ENCODE measurements around the gene SLC35F3.

DNA sequence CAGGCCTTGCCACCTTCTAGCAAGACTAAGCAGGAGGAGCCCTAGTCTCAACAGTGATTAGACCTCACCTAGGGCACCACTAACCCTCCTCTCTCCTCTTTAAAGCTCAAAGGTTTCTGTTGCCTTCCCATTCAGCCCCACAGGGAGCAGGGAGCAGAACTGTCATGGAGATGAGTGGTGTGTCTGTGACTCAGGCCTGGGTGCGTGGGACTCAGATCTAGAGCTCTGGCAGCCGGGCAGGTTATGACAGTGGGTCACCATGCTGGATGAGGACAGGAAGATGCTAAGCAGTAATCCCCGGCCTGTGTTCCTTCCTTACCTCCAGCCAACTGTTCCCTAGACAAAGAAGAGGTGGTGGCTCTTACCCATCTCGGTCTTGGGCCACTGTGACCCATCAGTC, 408.7 kb downstream of the SLC35F3 start:
- TF ChIP-seq, protein P1, sequence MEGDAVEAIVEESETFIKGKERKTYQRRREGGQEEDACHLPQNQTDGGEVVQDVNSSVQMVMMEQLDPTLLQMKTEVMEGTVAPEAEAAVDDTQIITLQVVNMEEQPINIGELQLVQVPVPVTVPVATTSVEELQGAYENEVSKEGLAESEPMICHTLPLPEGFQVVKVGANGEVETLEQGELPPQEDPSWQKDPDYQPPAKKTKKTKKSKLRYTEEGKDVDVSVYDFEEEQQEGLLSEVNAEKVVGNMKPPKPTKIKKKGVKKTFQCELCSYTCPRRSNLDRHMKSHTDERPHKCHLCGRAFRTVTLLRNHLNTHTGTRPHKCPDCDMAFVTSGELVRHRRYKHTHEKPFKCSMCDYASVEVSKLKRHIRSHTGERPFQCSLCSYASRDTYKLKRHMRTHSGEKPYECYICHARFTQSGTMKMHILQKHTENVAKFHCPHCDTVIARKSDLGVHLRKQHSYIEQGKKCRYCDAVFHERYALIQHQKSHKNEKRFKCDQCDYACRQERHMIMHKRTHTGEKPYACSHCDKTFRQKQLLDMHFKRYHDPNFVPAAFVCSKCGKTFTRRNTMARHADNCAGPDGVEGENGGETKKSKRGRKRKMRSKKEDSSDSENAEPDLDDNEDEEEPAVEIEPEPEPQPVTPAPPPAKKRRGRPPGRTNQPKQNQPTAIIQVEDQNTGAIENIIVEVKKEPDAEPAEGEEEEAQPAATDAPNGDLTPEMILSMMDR (IDR thresholded peaks at IDR 0.05 in 2 of 3, conservative IDR thresholded peaks at IDR 0.05 in 1 of 3; ENCODE audit: insufficient read depth in 2 of 3, low read depth in 1 of 3, low read length in 3 of 3): no peak
- no peak for TF ChIP-seq PRMT5 (CRISPR knock-in tag; IDR thresholded peaks at IDR 0.05)
- no peak for TF ChIP-seq CAMTA2 (CRISPR knock-in tag; conservative IDR thresholded peaks at IDR 0.05)
- TF ChIP-seq, protein P2, sequence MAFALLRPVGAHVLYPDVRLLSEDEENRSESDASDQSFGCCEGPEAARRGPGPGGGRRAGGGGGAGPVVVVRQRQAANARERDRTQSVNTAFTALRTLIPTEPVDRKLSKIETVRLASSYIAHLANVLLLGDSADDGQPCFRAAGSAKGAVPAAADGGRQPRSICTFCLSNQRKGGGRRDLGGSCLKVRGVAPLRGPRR (CRISPR knock-in tag; IDR thresholded peaks at IDR 0.05): no peak
- no peak for TF ChIP-seq ELK1 (CRISPR knock-in tag; IDR thresholded peaks at IDR 0.05)
- TF ChIP-seq E2F3 (CRISPR knock-in tag; IDR thresholded peaks at IDR 0.05): no peak
- no peak for TF ChIP-seq ZNF232 (CRISPR knock-in tag; IDR thresholded peaks at IDR 0.05)
- no peak for TF ChIP-seq NR2F6 (CRISPR knock-in tag; IDR thresholded peaks at IDR 0.05)
- TF ChIP-seq KLF1 (tag; IDR thresholded peaks at IDR 0.05): no peak
- TF ChIP-seq NRF1 (conservative IDR thresholded peaks at IDR 0.05 in 1 of 2, IDR thresholded peaks at IDR 0.05 in 1 of 2): no peak

Measured in K562 (cell line).